Esophagus muscularis mucosa (tissue), 4 donors: ENCODE data around the gene HSPA6. TPM values are rescaled to one million over a fixed set of nuclear protein-coding genes. Genes with fewer than 3 reads are reported as not detected.

ENCODE experiments used
- DNase-seq: peaks from one replicate; pipeline ENCODE4 v3.0.0-alpha.2; 2017; ENCODE audit errors: extremely low spot score
- H3K27ac ChIP-seq, 4 donors: fragments of 200-600 bp; sonication (generic); replicated peaks in 1 of 4; 1 replicate in 3 of 4; 2 replicates in 1 of 4; pipeline ENCODE4 v1.5.1; 2016 to 2019; ENCODE audit warnings: mild to moderate bottlenecking in 1 of 4
- H3K27me3 ChIP-seq, 4 donors: fragments of 200-600 bp; sonication (generic); one replicate each; pipeline versions ENCODE4 v1.5.1 to v1.6.0; 2016 to 2019
- H3K36me3 ChIP-seq, 4 donors: fragments of 200-600 bp; sonication (generic); one replicate each; pipeline ENCODE4 v1.5.1; 2016 to 2019
- H3K4me1 ChIP-seq, 4 donors: fragments of 200-600 bp; sonication (generic); one replicate each; pipeline ENCODE4 v1.5.1; 2016 to 2019
- H3K4me3 ChIP-seq, 4 donors: fragments of 200-600 bp; sonication (generic); 1 replicate in 2 of 4; 2 replicates in 2 of 4; pipeline ENCODE4 v1.5.1; 2016 to 2019; ENCODE audit warnings: mild to moderate bottlenecking in 4 of 4, moderate library complexity in 1 of 4
- H3K9me3 ChIP-seq, 4 donors: fragments of 200-600 bp; sonication (generic); 1 replicate in 3 of 4; 2 replicates in 1 of 4; pipeline ENCODE4 v1.5.1; 2016 to 2019
- EP300 ChIP-seq: sonication (generic); formaldehyde crosslinking; IDR thresholded peaks from one replicate; pipeline ENCODE4 v1.6.1; 2017; ENCODE audit warnings: antibody characterized with exemption
- POLR2A ChIP-seq: fragments of 450-650 bp; IDR thresholded peaks from one replicate; pipeline ENCODE4 v1.6.1; 2017; ENCODE audit warnings: antibody characterized with exemption, moderate library complexity, mild to moderate bottlenecking, low read depth
- POLR2AphosphoS5 ChIP-seq, 2 donors: sonication (generic); formaldehyde crosslinking; IDR thresholded peaks; one replicate each; pipeline ENCODE4 v1.6.1; 2017; ENCODE audit warnings: antibody characterized with exemption in 2 of 2
- WGBS: methylation state at CpG from one replicate; pipeline ENCODE4 v1.1.5; 2018; 5-methylcytosine and 5-hydroxymethylcytosine counted together
- intact Hi-C: fragments of 100-400 bp; cut with DNase I; formaldehyde crosslinking; loops from one replicate; pipeline ENCODE4 v1.15.1; 2023
- total RNA-seq, 4 donors: library from RNA; depleted of rRNA; stranded (reverse); fragments of >200 nt; gene quantifications; one replicate each; pipeline versions ENCODE4 v1.1.0 to v1.2.1, GENCODE V29; 2016
- TF ChIP-seq, protein P1 (sequence below), 3 experiments: fragments of 200-600 bp in 2 of 3; fragments of 450-650 bp in 1 of 3; sonication (generic) in 2 of 3; IDR thresholded peaks; one replicate each; pipeline ENCODE4 v1.5.1; 2017 to 2019; ENCODE audit warnings: antibody characterized with exemption in 3 of 3, mild to moderate bottlenecking in 2 of 3, moderate library complexity in 1 of 3

HSPA6 gene
- total RNA-seq, 4 donors from 2014 or later, result 1.8 to 6.5 (median 3.3) TPM

DNA sequence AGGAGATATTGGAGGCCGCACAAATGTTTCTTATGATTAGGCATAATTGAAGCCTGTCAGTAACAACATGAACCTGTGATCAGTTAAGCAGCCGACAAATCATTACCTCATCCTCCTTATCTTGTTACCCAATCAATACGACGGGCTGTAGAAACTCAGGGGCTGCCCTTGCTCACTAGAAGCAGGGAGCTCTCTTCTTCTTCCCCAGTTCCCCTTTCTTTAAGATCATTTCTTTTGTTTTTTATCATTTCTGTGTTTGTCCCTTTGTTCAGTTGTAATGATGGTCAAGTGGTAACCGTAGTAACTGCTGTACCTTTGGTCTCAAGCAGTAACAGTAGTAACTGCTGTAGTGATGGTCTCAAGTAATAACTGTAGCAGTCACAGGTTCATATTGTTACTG lies 32.9 kb upstream of the HSPA6 start:
- Histone ChIP-seq H3K27ac (no peak overlapping the region), H3K36me3 (no peaks in the 10 kb centered on the region), H3K27me3 (peaks cover 0 to 40% (median 0%) of the 10 kb centered on the region in 4 donors), H3K9me3 (no peaks in the 10 kb centered on the region), H3K4me3 (no peak overlapping the region), H3K4me1 (peaks cover 0 to 9% (median 3%) of the 10 kb centered on the region in 4 donors)
- WGBS, result 76% methylated on average over 5 of the region's 5 CpGs
- TF ChIP-seq, protein P1, sequence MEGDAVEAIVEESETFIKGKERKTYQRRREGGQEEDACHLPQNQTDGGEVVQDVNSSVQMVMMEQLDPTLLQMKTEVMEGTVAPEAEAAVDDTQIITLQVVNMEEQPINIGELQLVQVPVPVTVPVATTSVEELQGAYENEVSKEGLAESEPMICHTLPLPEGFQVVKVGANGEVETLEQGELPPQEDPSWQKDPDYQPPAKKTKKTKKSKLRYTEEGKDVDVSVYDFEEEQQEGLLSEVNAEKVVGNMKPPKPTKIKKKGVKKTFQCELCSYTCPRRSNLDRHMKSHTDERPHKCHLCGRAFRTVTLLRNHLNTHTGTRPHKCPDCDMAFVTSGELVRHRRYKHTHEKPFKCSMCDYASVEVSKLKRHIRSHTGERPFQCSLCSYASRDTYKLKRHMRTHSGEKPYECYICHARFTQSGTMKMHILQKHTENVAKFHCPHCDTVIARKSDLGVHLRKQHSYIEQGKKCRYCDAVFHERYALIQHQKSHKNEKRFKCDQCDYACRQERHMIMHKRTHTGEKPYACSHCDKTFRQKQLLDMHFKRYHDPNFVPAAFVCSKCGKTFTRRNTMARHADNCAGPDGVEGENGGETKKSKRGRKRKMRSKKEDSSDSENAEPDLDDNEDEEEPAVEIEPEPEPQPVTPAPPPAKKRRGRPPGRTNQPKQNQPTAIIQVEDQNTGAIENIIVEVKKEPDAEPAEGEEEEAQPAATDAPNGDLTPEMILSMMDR (IDR thresholded peaks at IDR 0.05), result no peak
- TF ChIP-seq EP300, result no peak
- no peak for DNase-seq
- intact Hi-C loops, result no loop called here

DNA sequence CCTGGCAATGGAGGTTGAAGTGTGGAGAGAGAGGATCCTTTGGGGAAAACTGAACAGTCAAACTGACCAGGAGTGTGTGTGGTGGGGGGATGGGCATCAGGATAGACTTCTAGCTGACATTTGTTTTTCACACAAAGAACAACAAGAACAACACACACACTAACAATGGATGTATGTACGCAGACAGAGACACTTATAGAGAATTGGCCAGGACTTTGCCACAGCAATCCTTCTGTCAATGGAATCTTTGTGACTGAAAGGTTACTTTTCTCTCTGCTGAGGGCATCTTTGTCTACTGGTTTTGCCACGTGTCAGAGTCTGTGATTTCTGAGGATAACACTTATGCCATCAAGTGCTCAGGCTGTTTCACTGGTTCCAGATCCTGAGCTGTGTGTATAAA lies 31.5 kb upstream of the HSPA6 start:
- intact Hi-C loops, result no loop called here
- H3K27me3 ChIP-seq, result peaks cover 0 to 40% (median 0%) of the 10 kb centered on the region in 4 donors
- TF ChIP-seq, protein P1 (IDR thresholded peaks at IDR 0.05), result no peak
- no peak for TF ChIP-seq EP300
- no peak for TF ChIP-seq POLR2A
- no peak for TF ChIP-seq POLR2AphosphoS5 (IDR thresholded peaks at IDR 0.05)

DNA sequence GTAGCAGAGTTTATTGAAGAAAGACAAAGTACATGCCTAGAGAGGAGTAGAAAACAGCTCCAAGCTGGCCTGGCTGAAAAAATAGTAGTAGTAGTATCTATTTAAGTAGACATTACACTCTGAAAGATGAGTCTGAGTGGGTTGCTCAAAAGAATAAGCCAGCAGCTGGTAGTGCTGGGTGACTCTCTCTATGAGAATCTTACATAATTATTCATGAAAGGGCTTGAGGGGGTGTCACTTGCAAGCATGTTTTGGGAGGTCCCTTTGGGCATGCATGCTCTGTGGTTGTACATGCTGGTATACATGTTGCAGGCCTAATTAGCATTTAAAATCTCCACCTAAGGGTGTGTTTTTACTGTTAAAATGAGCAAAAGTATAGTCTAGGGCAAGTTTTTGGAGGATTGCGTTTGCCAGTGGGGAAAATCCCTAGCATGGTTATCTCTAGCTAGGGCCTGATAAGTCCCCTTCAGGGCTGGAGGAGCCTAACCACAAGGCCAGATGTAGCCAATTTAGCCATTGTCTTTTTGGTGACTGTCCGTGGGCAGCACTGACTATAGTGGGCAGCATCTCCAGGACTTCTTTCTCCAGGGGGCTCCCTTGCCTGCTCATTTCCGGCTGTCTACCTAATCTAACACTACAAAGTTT lies 30.1 kb upstream of the HSPA6 start:
- Histone ChIP-seq H3K27me3 (peaks cover 0 to 39% (median 0%) of the 10 kb centered on the region in 4 donors), H3K4me1 (no peaks in the 10 kb centered on the region), H3K27ac (no peak overlapping the region), H3K36me3 (no peaks in the 10 kb centered on the region), H3K9me3 (no peaks in the 10 kb centered on the region), H3K4me3 (no peak overlapping the region)
- intact Hi-C loops, result no loop called here
- WGBS, result 54% methylated on average over 3 of the region's 3 CpGs
- TF ChIP-seq POLR2AphosphoS5 (IDR thresholded peaks at IDR 0.05), result no peak
- TF ChIP-seq EP300, result no peak
- TF ChIP-seq, protein P1 (IDR thresholded peaks at IDR 0.05), result no peak
- DNase-seq, result no peak

More for the DNA sequence above, 31.5 kb upstream of the HSPA6 start:
- H3K9me3 ChIP-seq, result no peaks in the 10 kb centered on the region
- H3K4me3 ChIP-seq, result no peak overlapping the region
- no peaks in the 10 kb centered on the region for H3K4me1 ChIP-seq
- WGBS, result 85% methylated on average over 2 of the region's 2 CpGs
- DNase-seq, result no peak
- no peaks in the 10 kb centered on the region for H3K36me3 ChIP-seq
- H3K27ac ChIP-seq, result no peak overlapping the region

DNA sequence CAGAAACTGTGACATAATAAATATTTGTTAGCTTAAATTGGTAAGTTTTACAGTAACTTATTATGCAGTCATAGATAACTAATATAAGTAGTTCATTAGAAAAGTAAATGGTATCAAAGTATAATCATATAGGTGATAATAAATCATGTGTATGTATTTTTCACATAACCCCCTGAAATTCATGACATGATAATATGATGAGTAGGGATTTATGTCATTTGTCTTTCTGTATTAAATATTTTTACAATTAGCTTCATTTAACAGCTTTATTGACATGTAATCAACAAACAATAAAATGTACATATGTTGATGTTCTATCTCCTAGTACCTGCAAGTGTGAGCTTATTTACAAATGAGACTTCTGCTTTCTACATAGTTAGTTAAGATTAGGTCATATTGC lies 28.9 kb upstream of the HSPA6 start:
- TF ChIP-seq, protein P1 (IDR thresholded peaks at IDR 0.05), result no peak
- TF ChIP-seq POLR2AphosphoS5 (IDR thresholded peaks at IDR 0.05) (no peak), EP300 (no peak), POLR2A (no peak)
- H3K27me3 ChIP-seq, result peaks cover 0 to 35% (median 0%) of the 10 kb centered on the region in 4 donors
- H3K27ac ChIP-seq, result no peak overlapping the region
- no peaks in the 10 kb centered on the region for H3K4me1 ChIP-seq
- H3K36me3 ChIP-seq, result no peaks in the 10 kb centered on the region
- no peak overlapping the region for H3K4me3 ChIP-seq
- no peaks in the 10 kb centered on the region for H3K9me3 ChIP-seq
- no peak for DNase-seq
- intact Hi-C loops, result no loop called here

DNA sequence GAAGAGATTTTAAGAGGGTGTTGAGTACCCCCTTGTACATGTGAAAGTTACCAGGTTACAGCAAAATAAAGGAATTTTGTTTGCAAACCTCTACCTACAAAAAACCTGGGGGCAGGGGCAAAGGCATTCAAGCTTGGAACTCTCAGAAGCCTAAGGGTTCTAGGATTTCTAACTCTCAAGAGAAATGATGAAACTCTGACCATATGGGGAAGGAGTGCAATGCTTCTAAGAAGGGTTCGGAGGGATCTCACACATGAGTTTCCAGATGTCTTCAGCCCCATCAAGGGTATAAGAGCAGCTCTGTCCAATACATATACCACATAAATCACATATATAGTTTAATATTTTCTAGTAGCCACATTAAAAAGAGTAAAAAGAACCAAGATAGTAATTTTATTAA lies 26.4 kb upstream of the HSPA6 start:
- DNase-seq, result no peak
- Histone ChIP-seq H3K9me3 (no peaks in the 10 kb centered on the region), H3K4me1 (no peaks in the 10 kb centered on the region), H3K27ac (no peak overlapping the region), H3K36me3 (no peaks in the 10 kb centered on the region), H3K4me3 (no peak overlapping the region), H3K27me3 (peaks cover 0 to 28% (median 0%) of the 10 kb centered on the region in 4 donors)
- WGBS, result 68% methylated on average over 1 of the region's 1 CpG
- intact Hi-C loops, result no loop called here
- TF ChIP-seq, protein P1 (IDR thresholded peaks at IDR 0.05), result no peak
- TF ChIP-seq POLR2AphosphoS5 (IDR thresholded peaks at IDR 0.05) (no peak), POLR2A (no peak), EP300 (no peak)
